HFF-Myc (cell line): ENCODE measurements around the gene KCNC2.

ENCODE experiments used
- DNase-seq: peaks from one replicate; pipeline ENCODE4 v3.0.0-alpha.2; 2011; ENCODE audit warnings: low read depth; ENCODE audit errors: extremely low read depth
- H3K4me3 ChIP-seq: replicated peaks from 2 replicates; pipeline ENCODE4 v1.5.1; 2011; ENCODE audit warnings: low read depth, mild to moderate bottlenecking, control low read depth, low read length
- CTCF ChIP-seq: IDR thresholded peaks from 2 replicates; pipeline ENCODE4 v1.5.1; 2012; ENCODE audit warnings: mild to moderate bottlenecking, low read depth, low read length, control low read depth; ENCODE audit errors: missing control alignments

The KCNC2 gene

GRCh38 chr12:75209812-75210138, at the start of gene KCNC2:
TSS of gene KCNC2 (minus strand) at chr12:75209839.
- no peak within 1 kb of the TSS for H3K4me3 ChIP-seq
- no peak for TF ChIP-seq CTCF
- DNase-seq = no peak

DNA sequence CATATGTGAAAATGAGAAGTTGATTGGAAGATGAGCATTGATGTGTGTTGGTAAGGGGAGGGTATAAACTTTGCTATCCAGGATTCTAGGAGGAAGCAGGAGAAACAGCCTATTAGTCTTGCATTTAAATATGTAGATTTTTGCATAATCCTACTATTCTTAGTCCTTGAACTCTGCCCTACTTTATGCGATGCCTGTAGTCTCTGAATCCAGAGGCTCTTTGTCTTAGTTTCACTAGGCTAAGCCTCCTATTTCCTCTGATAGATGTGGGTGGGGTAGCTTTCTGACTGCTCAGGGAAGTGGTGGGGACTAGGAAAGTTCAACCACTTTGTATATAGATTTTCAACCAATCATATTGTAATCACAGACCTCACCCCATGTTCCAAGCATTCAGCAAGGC, 49.5 kb upstream of the KCNC2 start:
- no peak for TF ChIP-seq CTCF
- H3K4me3 ChIP-seq = no peak overlapping the region
- no peak for DNase-seq

DNA sequence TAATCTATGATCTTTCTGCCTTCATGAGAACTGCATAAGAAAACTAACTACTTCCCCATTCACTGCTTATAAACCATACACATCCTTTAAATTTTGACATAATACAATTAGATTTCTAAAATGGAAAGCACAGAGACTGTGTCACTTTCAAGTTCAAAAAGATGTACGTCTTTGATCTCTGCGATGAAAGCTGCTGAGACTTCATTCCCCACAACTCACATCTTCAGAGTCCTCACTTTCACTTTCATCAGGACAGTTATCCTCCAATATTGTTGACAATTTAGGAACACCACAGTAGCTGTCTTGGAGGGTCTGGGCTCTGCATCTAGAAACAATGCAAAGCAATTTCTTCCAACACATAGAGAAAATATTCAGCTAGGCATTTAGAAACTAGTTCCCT, 47.9 kb upstream of the KCNC2 start:
- no peak for TF ChIP-seq CTCF
- no peak for DNase-seq
- no peak overlapping the region for H3K4me3 ChIP-seq

- no peak for DNase-seq
- no peak overlapping the region for H3K4me3 ChIP-seq
- TF ChIP-seq CTCF = no peak
Observed at GRCh38 chr12:75245108-75245507, 35.5 kb upstream of the KCNC2 start.

DNA sequence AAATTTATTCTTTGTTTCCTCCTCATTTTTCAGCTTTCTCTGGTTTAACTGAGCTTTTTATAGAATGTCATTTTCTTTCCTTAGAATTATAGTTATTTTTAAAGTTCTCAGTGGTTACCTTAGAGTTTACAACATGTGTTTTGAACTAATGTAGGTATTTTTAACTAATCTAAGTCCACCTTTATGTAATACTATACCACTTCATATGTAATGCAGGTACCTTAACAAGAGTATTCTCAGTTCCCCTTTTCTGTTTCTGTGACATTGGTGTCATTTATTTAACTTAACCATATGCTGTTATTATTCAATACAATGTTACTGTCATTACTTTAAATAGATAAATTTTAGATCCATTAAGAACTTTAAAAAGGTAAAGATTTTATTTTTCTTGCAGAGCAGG, 30.3 kb upstream of the KCNC2 start:
- H3K4me3 ChIP-seq = no peak overlapping the region
- DNase-seq = no peak
- no peak for TF ChIP-seq CTCF

GRCh38 chr12:75236206-75236605, 26.6 kb upstream of the KCNC2 start:
- no peak for DNase-seq

More at GRCh38 chr12:75236206-75236605, 26.6 kb upstream of the KCNC2 start:
- no peak overlapping the region for H3K4me3 ChIP-seq
- no peak for TF ChIP-seq CTCF
